Keratinocyte (primary cell): ENCODE data around the gene RALGAPA2. TPM values are rescaled to one million over a fixed set of nuclear protein-coding genes. Genes with fewer than 3 reads are reported as not detected.

ENCODE experiments used
- DNase-seq: peaks from one replicate; pipeline ENCODE4 v3.0.0-alpha.2; 2011; ENCODE audit warnings: low read depth, missing footprints, low spot score
- FAIRE-seq: peaks from 2 replicates; lab custom pipeline; 2011; peaks lifted over from hg19 to GRCh38; lab: Jason Lieb, UNC
- H2AFZ ChIP-seq: 2 replicates; pipeline ENCODE4 v1.6.0; 2012; ENCODE audit warnings: low read length, control low read depth, inconsistent platforms; ENCODE audit not compliant: control insufficient read depth
- H3K27ac ChIP-seq: 2 replicates; pipeline ENCODE4 v1.5.1; 2011; ENCODE audit warnings: low read length; ENCODE audit not compliant: control insufficient read depth, insufficient read depth
- H3K27me3 ChIP-seq: 3 replicates; pipeline ENCODE4 v1.6.0; 2011; ENCODE audit warnings: low read length; ENCODE audit not compliant: control insufficient read depth, insufficient read depth; ENCODE audit errors: extremely low read depth
- H3K36me3 ChIP-seq, 2 experiments: 2 replicates in 1 of 2; 3 replicates in 1 of 2; pipeline ENCODE4 v1.5.1; 2011; ENCODE audit warnings: low read length in 2 of 2, mild to moderate bottlenecking in 1 of 2; ENCODE audit not compliant: control insufficient read depth in 2 of 2, insufficient read depth in 2 of 2; ENCODE audit errors: extremely low read depth in 1 of 2
- H3K4me1 ChIP-seq: 3 replicates; pipeline ENCODE4 v1.5.1; 2011; ENCODE audit warnings: low read length; ENCODE audit not compliant: control insufficient read depth, insufficient read depth; ENCODE audit errors: extremely low read depth
- H3K4me2 ChIP-seq: 3 replicates; pipeline ENCODE4 v1.6.0; 2011; ENCODE audit warnings: low read depth, low read length; ENCODE audit not compliant: control insufficient read depth, insufficient read depth; ENCODE audit errors: extremely low read depth
- H3K4me3 ChIP-seq, 3 experiments: fragments of 200-600 bp in 1 of 3; sonication (generic) in 1 of 3; 2 replicates in 2 of 3; 3 replicates in 1 of 3; pipeline ENCODE4 v1.5.1; 2011 to 2016; ENCODE audit warnings: low read length in 3 of 3, mild to moderate bottlenecking in 3 of 3, control low read depth in 2 of 3, inconsistent platforms in 1 of 3, low read depth in 1 of 3, mixed read lengths in 1 of 3, mixed run types in 1 of 3, moderate library complexity in 1 of 3; ENCODE audit not compliant: control insufficient read depth in 2 of 3, insufficient read depth in 2 of 3; ENCODE audit errors: extremely low read depth in 1 of 3
- H3K79me2 ChIP-seq: 2 replicates; pipeline ENCODE4 v1.6.0; 2012; ENCODE audit warnings: low read length; ENCODE audit not compliant: control insufficient read depth, insufficient read depth
- H3K9ac ChIP-seq: 3 replicates; pipeline ENCODE4 v1.6.0; 2011; ENCODE audit warnings: low read length; ENCODE audit not compliant: control insufficient read depth, insufficient read depth; ENCODE audit errors: extremely low read depth
- H3K9me1 ChIP-seq: 3 replicates; pipeline ENCODE4 v1.6.0; 2011; ENCODE audit warnings: low read length; ENCODE audit not compliant: control insufficient read depth, insufficient read depth; ENCODE audit errors: extremely low read depth
- H3K9me3 ChIP-seq: 2 replicates; pipeline ENCODE4 v1.5.1; 2012; ENCODE audit warnings: low read depth, low read length; ENCODE audit not compliant: control insufficient read depth
- H4K20me1 ChIP-seq: 3 replicates; pipeline ENCODE4 v1.6.0; 2011; ENCODE audit warnings: low read length; ENCODE audit not compliant: control insufficient read depth, insufficient read depth; ENCODE audit errors: extremely low read depth
- EZH2 ChIP-seq: IDR thresholded peaks from one replicate; pipeline ENCODE4 v1.6.1; 2012; ENCODE audit warnings: inconsistent platforms, mild to moderate bottlenecking, low read length, moderate library complexity
- dilution Hi-C: fragments of 300-500 bp; cut with MboI; formaldehyde crosslinking; loops from one replicate; pipeline ENCODE4 v1.7.0; 2020; ENCODE audit warnings: low sequenced_read_pairs; ENCODE audit not compliant: extremely low pct_ligation_motif_present
- polyA plus RNA-seq, 5 experiments: library from polyadenylated mRNA; depleted of rRNA in 3 of 5; stranded (reverse) in 3 of 5; stranded (forward) in 1 of 5; unstranded in 1 of 5; fragments of >200 nt; gene quantifications; 1 replicate in 1 of 5; 2 replicates in 3 of 5; 3 replicates in 1 of 5; pipeline versions ENCODE4 v1.2.1 to v1.2.3, GENCODE V29; 2011 to 2012; ENCODE audit warnings: missing spikeins in 2 of 5, low read depth in 1 of 5, low replicate concordance in 1 of 5
- TF ChIP-seq, protein P1 (sequence below), 3 experiments: IDR thresholded peaks in 1 of 3; conservative IDR thresholded peaks in 1 of 3; optimal IDR thresholded peaks in 1 of 3; 2 replicates in 2 of 3; 3 replicates in 1 of 3; pipeline versions ENCODE3 to v1.5.1; 2011; ENCODE audit warnings: low read length in 3 of 3, mild to moderate bottlenecking in 3 of 3, moderate library complexity in 2 of 3, control low read depth in 1 of 3, inconsistent platforms in 1 of 3; ENCODE audit not compliant: insufficient read depth in 2 of 3; ENCODE audit errors: extremely low read depth in 1 of 3

RALGAPA2 gene
- polyA plus RNA-seq, 1 donor (not counting 4 experiments of a cell fraction or from before 2014, with no cell fraction given): 3.2 TPM

DNA sequence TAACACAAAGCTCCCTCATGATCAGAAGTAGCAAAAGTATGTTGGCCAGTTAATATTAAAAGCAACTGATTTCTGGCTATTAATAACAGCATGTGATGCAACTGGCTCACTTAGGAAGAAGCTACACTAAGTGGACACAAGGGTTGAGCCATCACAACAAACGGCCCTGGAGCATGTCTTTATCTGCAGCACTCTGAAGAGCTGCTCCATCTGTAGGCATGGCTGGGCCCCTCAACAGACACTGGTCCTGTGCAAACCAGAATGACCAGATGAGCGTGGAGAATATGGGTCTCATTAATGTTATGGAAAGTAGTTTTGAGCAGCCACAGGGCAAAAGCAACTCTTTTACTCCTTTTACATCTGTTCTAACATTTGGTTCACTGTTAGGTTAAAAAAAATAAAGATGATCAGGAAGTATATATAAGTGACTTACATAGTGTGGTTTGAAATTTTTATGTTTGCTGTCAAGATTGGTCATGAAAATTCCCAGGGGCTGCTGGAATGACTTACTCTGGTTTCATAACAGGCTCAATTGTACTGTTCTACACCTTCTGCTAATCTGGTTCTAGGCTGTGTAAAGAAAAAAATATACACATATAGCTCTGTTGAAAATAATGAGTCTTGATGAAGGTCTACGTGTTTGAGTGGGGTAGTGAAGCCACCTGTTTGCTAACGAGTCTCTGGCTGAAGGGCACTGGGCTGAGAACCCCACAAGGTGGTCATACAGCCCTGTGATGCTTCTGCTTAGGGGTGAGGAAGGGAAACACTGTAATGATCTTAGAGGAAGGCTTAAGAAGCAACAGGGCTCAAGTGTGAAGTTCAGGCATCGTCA, 286.4 kb downstream of the RALGAPA2 start:
- H3K4me1 ChIP-seq: no peaks in the 10 kb centered on the region
- TF ChIP-seq EZH2: no peak
- TF ChIP-seq, protein P1, sequence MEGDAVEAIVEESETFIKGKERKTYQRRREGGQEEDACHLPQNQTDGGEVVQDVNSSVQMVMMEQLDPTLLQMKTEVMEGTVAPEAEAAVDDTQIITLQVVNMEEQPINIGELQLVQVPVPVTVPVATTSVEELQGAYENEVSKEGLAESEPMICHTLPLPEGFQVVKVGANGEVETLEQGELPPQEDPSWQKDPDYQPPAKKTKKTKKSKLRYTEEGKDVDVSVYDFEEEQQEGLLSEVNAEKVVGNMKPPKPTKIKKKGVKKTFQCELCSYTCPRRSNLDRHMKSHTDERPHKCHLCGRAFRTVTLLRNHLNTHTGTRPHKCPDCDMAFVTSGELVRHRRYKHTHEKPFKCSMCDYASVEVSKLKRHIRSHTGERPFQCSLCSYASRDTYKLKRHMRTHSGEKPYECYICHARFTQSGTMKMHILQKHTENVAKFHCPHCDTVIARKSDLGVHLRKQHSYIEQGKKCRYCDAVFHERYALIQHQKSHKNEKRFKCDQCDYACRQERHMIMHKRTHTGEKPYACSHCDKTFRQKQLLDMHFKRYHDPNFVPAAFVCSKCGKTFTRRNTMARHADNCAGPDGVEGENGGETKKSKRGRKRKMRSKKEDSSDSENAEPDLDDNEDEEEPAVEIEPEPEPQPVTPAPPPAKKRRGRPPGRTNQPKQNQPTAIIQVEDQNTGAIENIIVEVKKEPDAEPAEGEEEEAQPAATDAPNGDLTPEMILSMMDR (optimal IDR thresholded peaks at IDR 0.05 in 1 of 3, IDR thresholded peaks at IDR 0.05 in 1 of 3, conservative IDR thresholded peaks at IDR 0.05 in 1 of 3; ENCODE audit: extremely low read depth in 1 of 3, insufficient read depth in 2 of 3, low read length in 3 of 3): no peak
- no peaks in the 10 kb centered on the region for H3K9me3 ChIP-seq
- no peaks in the 10 kb centered on the region for H3K79me2 ChIP-seq
- H3K27me3 ChIP-seq: no peaks in the 10 kb centered on the region
- H3K36me3 ChIP-seq: no peaks in the 10 kb centered on the region
- H4K20me1 ChIP-seq: no peaks in the 10 kb centered on the region
- H3K9me1 ChIP-seq: no peaks in the 10 kb centered on the region
- no peak overlapping the region for H3K4me2 ChIP-seq
- H3K9ac ChIP-seq: no peak overlapping the region
- H3K4me3 ChIP-seq: no peak overlapping the region
- FAIRE-seq (no peak), DNase-seq (no peak)
- no peak overlapping the region for H2AFZ ChIP-seq
- no peak overlapping the region for H3K27ac ChIP-seq
- dilution Hi-C loops: no loop called here

DNA sequence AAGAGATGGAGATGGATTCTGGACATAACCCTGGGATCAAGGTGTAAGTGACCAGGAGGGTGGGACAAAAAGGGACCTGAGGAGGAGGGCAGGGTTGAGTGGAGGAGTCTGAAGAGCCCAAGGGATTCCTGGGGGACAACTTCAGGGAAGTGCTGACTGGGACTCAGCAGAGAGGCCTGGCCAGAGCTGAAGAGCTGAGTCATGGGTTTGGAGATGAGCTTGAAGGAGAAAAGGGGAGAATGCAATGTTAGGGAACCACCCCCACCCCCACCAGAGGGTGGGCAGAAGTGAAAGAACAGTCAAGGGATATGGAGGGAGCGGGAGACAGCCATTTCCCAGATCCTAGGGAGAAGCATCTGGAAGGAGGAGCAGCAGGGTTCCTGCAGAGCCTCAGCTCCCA, 289.3 kb downstream of the RALGAPA2 start:
- DNase-seq (no peak), FAIRE-seq (no peak)
- no peaks in the 10 kb centered on the region for H3K9me3 ChIP-seq
- H3K9me1 ChIP-seq: no peaks in the 10 kb centered on the region
- H3K4me3 ChIP-seq: no peak overlapping the region
- H3K9ac ChIP-seq: no peak overlapping the region
- no peak for TF ChIP-seq EZH2
- TF ChIP-seq, protein P1 (optimal IDR thresholded peaks at IDR 0.05 in 1 of 3, IDR thresholded peaks at IDR 0.05 in 1 of 3, conservative IDR thresholded peaks at IDR 0.05 in 1 of 3; ENCODE audit: extremely low read depth in 1 of 3, insufficient read depth in 2 of 3, low read length in 3 of 3): no peak
- no peak overlapping the region for H2AFZ ChIP-seq
- H3K79me2 ChIP-seq: no peaks in the 10 kb centered on the region
- H3K27me3 ChIP-seq: no peaks in the 10 kb centered on the region
- no peaks in the 10 kb centered on the region for H3K4me1 ChIP-seq
- H4K20me1 ChIP-seq: no peaks in the 10 kb centered on the region
- H3K4me2 ChIP-seq: no peak overlapping the region
- no peak overlapping the region for H3K27ac ChIP-seq
- no peaks in the 10 kb centered on the region for H3K36me3 ChIP-seq
- dilution Hi-C loops: no loop called here
